Epidermal melanocyte (primary cell): ENCODE results near the gene TUBB4B.

Source experiments
- DNase-seq: peaks from one replicate; pipeline ENCODE4 v3.0.0; 2011; ENCODE audit warnings: low spot score; ENCODE audit not compliant: insufficient read length

TUBB4B gene

GRCh38 chr9:137212520-137212919 is 28.6 kb upstream of the TUBB4B start:
- DNase-seq: no peak

DNA sequence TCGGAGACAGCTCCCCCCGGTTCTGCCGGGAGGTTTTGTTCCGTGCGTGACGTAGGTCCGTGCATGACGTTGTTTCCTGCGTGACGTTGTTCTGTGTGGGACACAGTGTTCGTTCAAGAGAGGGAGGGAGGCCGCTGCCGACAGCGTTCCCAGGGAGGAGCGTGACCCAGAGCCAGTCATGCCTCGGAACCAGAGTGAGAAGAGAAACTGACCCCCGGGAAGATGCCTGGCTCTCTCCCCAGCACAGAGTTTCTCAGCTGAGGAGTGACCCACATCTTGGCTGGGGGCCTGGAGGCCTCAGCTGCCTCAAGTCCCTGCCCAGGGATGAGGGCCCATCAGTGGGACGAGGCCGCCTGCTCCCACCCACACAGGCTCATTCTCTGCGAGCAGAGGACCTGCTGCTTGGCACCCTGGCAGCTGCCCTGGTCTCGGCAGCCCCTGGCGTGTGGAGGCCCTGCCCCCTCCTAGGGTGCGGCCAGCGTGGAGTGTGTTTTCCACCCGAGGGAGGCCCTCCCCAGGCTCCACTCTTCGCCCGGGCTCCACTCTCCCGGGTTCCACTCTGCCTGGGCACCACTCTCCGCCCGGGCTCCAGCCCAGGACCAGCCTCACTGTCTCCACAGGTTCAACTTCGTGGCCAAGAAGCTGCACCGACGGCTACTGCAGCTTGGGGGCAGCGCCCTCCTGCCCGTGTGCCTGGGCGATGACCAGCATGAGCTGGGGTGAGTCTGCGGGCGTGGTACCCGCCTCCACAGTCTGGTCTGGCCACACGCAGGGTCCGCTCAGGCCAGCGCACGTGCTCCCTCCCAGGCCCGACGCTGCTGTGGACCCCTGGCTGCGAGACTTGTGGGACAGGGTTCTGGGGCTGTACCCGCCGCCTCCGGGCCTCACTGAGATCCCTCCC is 27.7 kb upstream of the TUBB4B start:
- DNase-seq: no peak

- DNase-seq: no peak
Measured at GRCh38 chr9:137214620-137215019, 26.5 kb upstream of the TUBB4B start.

- DNase-seq: no peak
Measured at GRCh38 chr9:137215196-137215986, 25.7 kb upstream of the TUBB4B start.

- DNase-seq: no peak
Measured at GRCh38 chr9:137216188-137216965, 24.7 kb upstream of the TUBB4B start.

DNA sequence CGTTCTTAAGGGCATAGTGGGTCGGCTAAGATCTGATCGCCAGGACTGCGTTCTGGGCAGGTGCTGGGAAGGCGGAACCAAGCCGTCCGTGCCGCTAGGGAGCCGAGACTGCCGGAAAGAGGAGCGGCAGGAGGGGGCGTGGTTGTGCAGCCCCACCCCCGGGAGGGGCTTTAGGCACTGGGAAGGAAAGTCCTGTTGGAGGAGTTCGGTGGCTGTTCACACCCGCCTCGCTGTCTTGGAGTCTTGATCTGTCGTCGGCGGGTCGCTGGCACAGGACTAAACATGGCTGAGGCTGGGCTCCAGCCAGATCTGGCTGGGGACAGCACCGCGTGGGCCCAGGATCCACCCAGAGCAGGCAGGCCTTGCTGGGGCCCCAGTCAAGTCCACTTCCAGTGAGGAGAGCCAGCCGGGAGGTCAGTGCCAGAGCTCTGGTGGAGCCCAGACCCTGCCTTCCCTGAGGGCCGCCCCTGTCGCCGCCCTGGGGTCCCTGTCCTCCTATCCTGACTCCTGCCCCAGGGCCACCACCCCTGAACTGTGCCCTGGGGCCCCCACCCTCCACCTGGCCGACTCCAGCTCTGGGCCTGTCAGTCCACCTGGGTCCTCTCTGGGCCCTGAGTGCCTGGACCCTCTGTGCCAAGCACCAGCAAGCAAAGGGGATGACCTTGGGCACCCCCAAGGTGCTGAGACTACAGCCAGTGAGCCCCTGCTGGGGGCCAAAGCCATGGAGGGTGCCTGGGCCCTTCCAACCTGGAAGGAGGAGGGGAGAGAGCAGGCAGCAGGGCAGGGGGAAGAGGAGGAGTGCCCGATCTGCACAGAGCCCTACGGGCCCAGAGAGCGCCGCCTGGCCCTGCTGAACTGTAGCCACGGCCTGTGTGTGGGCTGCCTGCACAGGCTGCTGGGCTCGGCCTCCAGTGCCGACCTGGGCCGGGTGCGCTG is 23.5 kb upstream of the TUBB4B start:
- peak; percentile 61 for DNase-seq

- DNase-seq: no peak
Measured at GRCh38 chr9:137218212-137218753, 22.8 kb upstream of the TUBB4B start.

DNA sequence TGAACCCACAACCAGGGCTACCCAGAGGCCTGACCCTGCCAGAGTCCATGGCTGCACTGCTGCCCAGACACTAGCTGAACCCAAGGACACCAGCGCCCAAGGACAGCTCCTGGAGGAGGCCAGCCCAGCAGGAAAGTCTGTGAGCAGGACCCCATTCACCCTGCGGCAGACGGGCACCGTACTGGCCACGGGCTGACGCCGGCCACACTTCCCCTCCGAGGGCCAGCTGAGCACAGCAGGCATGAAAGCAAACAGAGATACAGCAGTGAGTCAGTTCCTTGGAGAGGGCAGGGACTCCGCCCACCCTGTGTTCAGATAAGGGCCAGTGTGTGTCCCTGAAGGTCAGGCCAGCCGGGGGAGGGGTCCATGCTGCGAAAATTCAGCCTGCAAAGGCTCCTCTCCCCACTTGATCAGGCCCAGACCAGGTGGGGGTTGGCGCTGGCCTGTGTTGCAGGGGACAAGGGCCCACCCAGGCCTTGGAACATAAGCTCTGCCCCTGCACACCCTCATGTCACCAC is 22.3 kb upstream of the TUBB4B start:
- DNase-seq: no peak

- no peak for DNase-seq
Measured at GRCh38 chr9:137219757-137220316, 21.2 kb upstream of the TUBB4B start.

DNA sequence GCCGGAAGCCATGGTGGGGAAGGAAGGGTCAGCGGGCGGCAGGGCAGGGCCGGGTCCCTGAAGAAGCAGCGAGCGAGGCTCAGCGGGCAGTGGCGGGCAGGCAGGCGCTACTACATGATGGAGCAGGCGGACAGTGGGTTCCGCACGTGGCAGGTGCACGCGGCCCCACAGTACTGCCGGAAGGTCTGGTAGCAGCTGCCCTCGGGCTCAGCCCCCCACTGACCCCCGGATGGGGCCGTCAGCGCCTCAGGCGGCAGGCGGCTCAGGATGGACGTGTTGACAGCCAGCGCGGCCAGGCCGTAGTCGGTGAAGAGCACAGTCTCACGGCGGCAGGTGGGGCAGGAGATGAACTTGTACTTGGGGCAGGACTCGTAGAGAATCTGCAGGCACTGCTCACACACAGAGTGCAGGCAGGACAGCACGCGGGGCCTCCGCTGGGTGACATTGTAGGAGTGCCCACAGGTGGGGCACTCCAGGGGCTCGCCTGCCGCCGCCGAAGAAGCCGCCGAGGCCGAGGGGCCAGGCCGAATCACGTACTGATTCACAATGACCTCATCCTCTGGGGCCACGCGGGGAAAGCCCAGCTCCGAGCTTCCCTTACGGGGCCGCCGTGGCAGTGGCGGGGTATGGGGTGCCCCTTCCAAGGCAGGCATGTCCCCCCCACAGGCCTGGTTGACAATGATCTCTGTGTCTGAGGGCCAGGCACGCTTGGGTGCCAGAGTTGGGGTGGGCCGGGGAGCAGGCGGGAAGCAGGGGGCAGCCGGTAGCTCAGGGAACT is 20.6 kb upstream of the TUBB4B start:
- DNase-seq: no peak

GRCh38 chr9:137221095-137221505 is 20.0 kb upstream of the TUBB4B start:
- DNase-seq: no peak

GRCh38 chr9:137221506-137222111 is 19.5 kb upstream of the TUBB4B start:
- no peak for DNase-seq

DNA sequence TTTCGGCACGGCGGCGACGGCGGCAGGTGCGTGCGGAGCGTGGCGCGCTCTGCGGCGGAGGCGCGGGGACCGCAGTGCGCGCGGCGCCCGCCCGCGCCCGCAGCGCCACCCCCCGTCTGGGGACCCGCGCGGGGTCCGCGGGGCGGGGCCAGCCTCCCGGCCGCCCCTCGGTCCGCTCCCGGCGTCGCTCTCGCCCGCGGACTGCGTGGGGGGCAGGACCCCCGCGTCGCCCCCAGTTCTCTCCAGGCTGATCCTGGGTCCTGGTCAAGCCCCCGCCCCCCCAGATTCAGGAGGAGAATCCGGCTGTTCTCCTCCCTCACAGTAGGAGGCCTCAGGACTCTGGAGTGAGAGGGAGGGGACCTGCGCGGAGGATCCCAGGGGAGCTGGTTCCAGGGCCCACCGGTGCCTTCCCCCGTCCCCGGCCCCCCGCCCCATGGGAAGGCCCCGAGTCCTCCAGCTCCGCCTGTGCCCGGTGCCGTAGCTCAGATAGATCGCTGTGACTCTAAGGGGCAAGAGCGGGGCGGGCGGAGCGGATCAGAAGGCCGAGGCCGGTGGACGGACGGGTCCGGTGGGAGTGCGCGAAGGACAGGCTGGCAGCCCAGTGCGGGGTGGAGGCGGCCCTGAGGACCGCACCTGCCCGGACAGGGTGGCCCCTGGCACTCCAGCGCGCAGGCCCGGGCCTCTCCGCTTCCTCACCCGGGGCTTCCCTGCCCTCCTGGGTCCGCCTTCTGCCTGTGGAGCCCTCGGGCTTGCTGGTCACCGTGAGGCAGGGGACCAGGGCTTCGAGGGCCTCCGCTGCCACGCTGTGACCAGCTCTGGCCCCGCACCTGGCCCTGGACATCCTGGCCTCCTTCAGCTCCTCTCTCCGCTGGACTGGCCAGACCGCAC is 18.7 kb upstream of the TUBB4B start, which contains the start of gene RNF208:
Gene RNF208, minus strand, starts transcription at position 51 of the 888 bp plus-strand sequence. CDS start 1,028 bp downstream, outside the sequence.
- DNase-seq: no peak

DNA sequence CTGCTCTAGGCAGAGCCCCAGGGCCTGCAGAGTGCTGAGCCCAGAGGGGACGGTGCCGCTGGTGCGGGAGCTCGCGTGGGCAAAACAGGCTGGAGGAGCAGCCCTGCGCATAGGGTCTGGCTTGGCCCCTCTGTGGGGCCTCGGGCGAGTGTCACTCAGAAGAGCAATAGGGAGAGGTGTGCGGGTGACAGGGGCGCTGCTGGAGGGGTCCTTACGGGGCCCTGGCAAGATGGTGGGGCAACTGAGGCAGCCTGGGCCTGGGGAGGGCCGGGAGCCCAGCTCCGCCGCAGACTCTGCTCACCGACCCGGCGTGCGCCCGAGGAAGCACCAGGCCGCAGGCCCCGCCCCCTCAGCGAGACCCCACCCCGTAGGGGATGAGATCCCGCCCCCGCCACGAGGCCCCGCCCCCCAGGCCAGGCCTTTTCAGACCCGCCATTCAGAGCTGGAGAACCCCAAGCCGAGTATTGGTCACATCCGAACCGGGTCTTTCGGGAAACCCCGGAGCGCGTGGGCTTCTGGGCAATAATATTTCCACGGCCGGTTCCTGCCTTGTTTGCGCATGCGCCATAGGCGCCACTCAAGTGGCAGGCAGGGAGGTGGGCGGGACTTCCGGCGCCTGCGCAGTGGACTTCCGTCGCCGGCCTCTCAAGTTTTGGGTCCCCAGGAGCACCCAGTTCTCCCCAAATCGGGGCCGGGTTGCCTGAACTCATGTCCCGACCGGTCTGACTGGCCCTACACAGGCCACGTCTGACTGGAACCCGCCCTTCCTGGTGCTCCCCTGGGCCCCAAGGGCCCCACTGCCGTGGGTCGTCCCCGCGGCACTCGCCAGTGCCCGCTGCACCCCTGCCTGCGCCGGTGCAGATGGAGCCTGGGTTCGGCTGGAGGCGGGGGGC is 17.8 kb upstream of the TUBB4B start:
- DNase-seq: peak; percentile 100

- DNase-seq: no peak
Measured at GRCh38 chr9:137224830-137225694, 16.0 kb upstream of the TUBB4B start, which contains the start of gene CYSRT1. TSS of gene CYSRT1 (plus strand) at chr9:137225174. CDS start at chr9:137225622, 448 bp downstream.
